CD14-positive monocyte (primary cell): Measurements from ENCODE around the gene EGFR. TPM values are rescaled to one million over a fixed set of nuclear protein-coding genes. Genes with fewer than 3 reads are reported as not detected.

Source experiments
- DNase-seq, 3 donors: peaks; one replicate each; pipeline ENCODE4 v3.0.0-alpha.2; 2011 to 2022
- H2AFZ ChIP-seq: 2 replicates; pipeline ENCODE4 v1.6.0; 2012; ENCODE audit warnings: mild to moderate bottlenecking, low read depth, low read length, inconsistent platforms; ENCODE audit not compliant: insufficient read depth, poor library complexity, severe bottlenecking
- H3K27ac ChIP-seq, 2 donors: 1 replicate in 1 of 2; 2 replicates in 1 of 2; pipeline ENCODE4 v1.5.1; 2012 to 2013; ENCODE audit warnings: low read length in 2 of 2, control low read depth in 1 of 2, inconsistent platforms in 1 of 2, low read depth in 1 of 2, mild to moderate bottlenecking in 1 of 2
- H3K27me3 ChIP-seq, 2 donors: one replicate each; pipeline versions ENCODE4 v1.6.0 to v1.6.1; 2011 to 2013; ENCODE audit warnings: low read length in 2 of 2; ENCODE audit not compliant: control insufficient read depth in 2 of 2, insufficient read depth in 2 of 2
- H3K36me3 ChIP-seq, 2 donors: replicated peaks in 1 of 2; 1 replicate in 1 of 2; 2 replicates in 1 of 2; pipeline versions ENCODE4 v1.5.1 to v1.6.1; 2012 to 2013; ENCODE audit warnings: low read length in 2 of 2, control low read depth in 1 of 2, inconsistent platforms in 1 of 2, mild to moderate bottlenecking in 1 of 2; ENCODE audit not compliant: insufficient read depth in 2 of 2, control insufficient read depth in 1 of 2
- H3K4me1 ChIP-seq, 2 donors: 1 replicate in 1 of 2; 2 replicates in 1 of 2; pipeline versions ENCODE4 v1.5.1 to v1.6.1; 2012 to 2013; ENCODE audit warnings: low read length in 2 of 2, control low read depth in 1 of 2, inconsistent platforms in 1 of 2, mild to moderate bottlenecking in 1 of 2, moderate library complexity in 1 of 2; ENCODE audit not compliant: insufficient read depth in 2 of 2, control insufficient read depth in 1 of 2
- H3K4me2 ChIP-seq: replicated peaks from 2 replicates; pipeline ENCODE3; 2012; ENCODE audit warnings: low read length, moderate library complexity, mild to moderate bottlenecking; ENCODE audit not compliant: poor library complexity, severe bottlenecking; ENCODE audit errors: extremely low read depth
- H3K4me3 ChIP-seq, 3 experiments: fragments of 200-600 bp in 1 of 3; sonication (generic) in 1 of 3; replicated peaks in 1 of 3; 1 replicate in 2 of 3; 2 replicates in 1 of 3; pipeline ENCODE4 v1.5.1; 2011 to 2013; ENCODE audit warnings: low read length in 3 of 3, mild to moderate bottlenecking in 3 of 3, control low read depth in 2 of 3, low read depth in 2 of 3, inconsistent platforms in 1 of 3, moderate library complexity in 1 of 3
- H3K79me2 ChIP-seq: 2 replicates; pipeline ENCODE4 v1.6.0; 2012; ENCODE audit warnings: mild to moderate bottlenecking, control low read depth, inconsistent platforms, low read length, moderate library complexity; ENCODE audit not compliant: insufficient read depth
- H3K9ac ChIP-seq: 2 replicates; pipeline ENCODE4 v1.6.0; 2017; ENCODE audit warnings: low read length, mild to moderate bottlenecking; ENCODE audit not compliant: insufficient read depth, poor library complexity, severe bottlenecking
- H3K9me3 ChIP-seq, 2 donors: replicated peaks in 1 of 2; 1 replicate in 1 of 2; 2 replicates in 1 of 2; pipeline versions ENCODE4 v1.5.1 to v1.6.1; 2012 to 2013; ENCODE audit warnings: low read length in 2 of 2, control low read depth in 1 of 2; ENCODE audit not compliant: control insufficient read depth in 1 of 2, insufficient read depth in 1 of 2
- H4K20me1 ChIP-seq: 2 replicates; pipeline ENCODE4 v1.6.0; 2012; ENCODE audit warnings: mild to moderate bottlenecking, low read length, control low read depth, moderate library complexity; ENCODE audit not compliant: insufficient read depth
- H3K27ac Mint-ChIP-seq, 7 donors: one replicate each; pipeline ENCODE4 v1.8.0; 2020; ENCODE audit warnings: mild to moderate bottlenecking in 7 of 7, mixed read lengths in 7 of 7, moderate library complexity in 6 of 7, inconsistent platforms in 2 of 7
- H3K27me3 Mint-ChIP-seq, 3 donors: one replicate each; pipeline ENCODE4 v1.8.0; 2021 to 2022; ENCODE audit warnings: low read depth in 3 of 3, mild to moderate bottlenecking in 3 of 3, mixed read lengths in 3 of 3, moderate library complexity in 3 of 3, inconsistent platforms in 1 of 3
- H3K36me3 Mint-ChIP-seq, 2 donors: one replicate each; pipeline ENCODE4 v1.8.0; 2020; ENCODE audit warnings: mixed read lengths in 2 of 2, inconsistent platforms in 1 of 2, mild to moderate bottlenecking in 1 of 2
- H3K4me1 Mint-ChIP-seq: one replicate; pipeline ENCODE4 v1.8.0; 2020; ENCODE audit warnings: mild to moderate bottlenecking, mixed read lengths
- H3K4me3 Mint-ChIP-seq, 2 donors: one replicate each; pipeline ENCODE4 v1.8.0; 2020; ENCODE audit warnings: mild to moderate bottlenecking in 2 of 2, mixed read lengths in 2 of 2, moderate library complexity in 1 of 2
- H3K9me3 Mint-ChIP-seq, 7 donors: one replicate each; pipeline ENCODE4 v1.8.0; 2020 to 2022; ENCODE audit warnings: mixed read lengths in 7 of 7, mild to moderate bottlenecking in 6 of 7, moderate library complexity in 6 of 7, inconsistent platforms in 2 of 7
- CTCF ChIP-seq: fragments of 200-600 bp; IDR thresholded peaks from one replicate; pipeline ENCODE4 v1.8.0; 2022; ENCODE audit warnings: antibody characterized with exemption, mild to moderate bottlenecking
- WGBS: methylation state at CpG from one replicate; pipeline ENCODE4 v1.1.5; 2013; ENCODE audit warnings: missing lambda C conversion rate; ENCODE audit not compliant: insufficient coverage; 5-methylcytosine and 5-hydroxymethylcytosine counted together
- intact Hi-C, 2 donors: fragments of 100-400 bp; cut with micrococcal nuclease; formaldehyde crosslinking; loops; one replicate each; pipeline versions ENCODE4 v1.15.0 to v1.15.1; 2023
- polyA plus RNA-seq, 3 donors: library from polyadenylated mRNA; depleted of rRNA in 1 of 3; unstranded in 2 of 3; stranded (reverse) in 1 of 3; fragments of 300-500 nt in 2 of 3; fragments of >200 nt in 1 of 3; fragmentation: Illumina TruSeq in 2 of 3; gene quantifications; 1 replicate in 2 of 3; 2 replicates in 1 of 3; pipeline ENCODE4 v1.2.3, GENCODE V29; 2012 to 2021

EGFR gene
- polyA plus RNA-seq, 3 donors, result not detected

- WGBS, result 94% methylated on average over 4 of the region's 11 CpGs
- Histone ChIP-seq H3K9ac (no peak overlapping the region), H3K27ac (no peak overlapping the region), H3K4me2 (no peak overlapping the region), H3K9me3 (no peaks in the 10 kb centered on the region), H3K4me3 (no peak overlapping the region), H2AFZ (no peak overlapping the region), H3K36me3 (no peaks in the 10 kb centered on the region), H4K20me1 (no peaks in the 10 kb centered on the region), H3K79me2 (no peaks in the 10 kb centered on the region), H3K4me1 (no peaks in the 10 kb centered on the region), H3K27me3 (no peaks in the 10 kb centered on the region)
- no peak for TF ChIP-seq CTCF
- no peak for DNase-seq
- H3K27ac Mint-ChIP-seq, result no peak overlapping the region
- H3K36me3 Mint-ChIP-seq, result no peaks in the 10 kb centered on the region
- peaks cover 0 to 7% (median 3%) of the 10 kb centered on the region in 3 donors for H3K27me3 Mint-ChIP-seq
- H3K4me3 Mint-ChIP-seq, result no peak overlapping the region
- intact Hi-C loops, result no loop called here
- H3K9me3 Mint-ChIP-seq, result peaks cover 0 to 4% (median 0%) of the 10 kb centered on the region in 7 donors
- H3K4me1 Mint-ChIP-seq, result no peaks in the 10 kb centered on the region
Measured at GRCh38 chr7:55245271-55245723, 226.5 kb downstream of the EGFR start.

- no peaks in the 10 kb centered on the region for H3K79me2 ChIP-seq
- H3K4me2 ChIP-seq, result no peak overlapping the region
- peaks cover 0 to 6% (median 0%) of the 10 kb centered on the region in 7 donors for H3K9me3 Mint-ChIP-seq
- intact Hi-C loops, result no loop called here
- no peak overlapping the region for H3K4me3 ChIP-seq
- DNase-seq, result no peak
- H2AFZ ChIP-seq, result no peak overlapping the region
- H3K27ac Mint-ChIP-seq, result no peak overlapping the region
- no peaks in the 10 kb centered on the region for H3K36me3 ChIP-seq
- no peaks in the 10 kb centered on the region for H3K27me3 ChIP-seq
- H3K27ac ChIP-seq, result no peak overlapping the region
- no peaks in the 10 kb centered on the region for H4K20me1 ChIP-seq
- H3K4me3 Mint-ChIP-seq, result no peak overlapping the region
- no peaks in the 10 kb centered on the region for H3K4me1 Mint-ChIP-seq
- TF ChIP-seq CTCF, result no peak
- 88% methylated on average over 5 of the region's 5 CpGs for WGBS
- peaks cover 0 to 7% (median 7%) of the 10 kb centered on the region in 3 donors for H3K27me3 Mint-ChIP-seq
- no peaks in the 10 kb centered on the region for H3K9me3 ChIP-seq
- H3K36me3 Mint-ChIP-seq, result no peaks in the 10 kb centered on the region
- H3K9ac ChIP-seq, result no peak overlapping the region
- H3K4me1 ChIP-seq, result no peaks in the 10 kb centered on the region
Measured at GRCh38 chr7:55246171-55246570, 227.4 kb downstream of the EGFR start.
